Stomach smooth muscle (tissue), 2 donors: Measurements from ENCODE around the gene THBS4.

ENCODE experiments used
- H3K27ac ChIP-seq: one replicate; pipeline ENCODE4 v1.7.0; 2013; ENCODE audit warnings: mild to moderate bottlenecking, low read length, inconsistent platforms
- H3K27me3 ChIP-seq, 2 donors: one replicate each; pipeline ENCODE4 v1.7.0; 2013; ENCODE audit warnings: low read length in 2 of 2; ENCODE audit not compliant: insufficient read depth in 2 of 2, control insufficient read depth in 1 of 2
- H3K36me3 ChIP-seq, 2 donors: one replicate each; pipeline ENCODE4 v1.7.0; 2013; ENCODE audit warnings: low read length in 2 of 2; ENCODE audit not compliant: control insufficient read depth in 2 of 2, insufficient read depth in 2 of 2
- H3K4me1 ChIP-seq: one replicate; pipeline ENCODE4 v1.7.0; 2013; ENCODE audit warnings: low read length; ENCODE audit not compliant: control insufficient read depth, insufficient read depth
- H3K4me3 ChIP-seq, 2 donors: one replicate each; pipeline ENCODE4 v1.7.0; 2013; ENCODE audit warnings: low read length in 2 of 2
- H3K9ac ChIP-seq, 2 donors: one replicate each; pipeline ENCODE4 v1.7.0; 2013; ENCODE audit warnings: low read length in 2 of 2, mild to moderate bottlenecking in 1 of 2
- H3K9me3 ChIP-seq, 2 donors: one replicate each; pipeline ENCODE4 v1.7.0; 2013; ENCODE audit warnings: low read length in 2 of 2; ENCODE audit not compliant: control insufficient read depth in 2 of 2
- donor health status: healthy.
- donor health status: Pancreatic carcinoma.

Gene THBS4

DNA sequence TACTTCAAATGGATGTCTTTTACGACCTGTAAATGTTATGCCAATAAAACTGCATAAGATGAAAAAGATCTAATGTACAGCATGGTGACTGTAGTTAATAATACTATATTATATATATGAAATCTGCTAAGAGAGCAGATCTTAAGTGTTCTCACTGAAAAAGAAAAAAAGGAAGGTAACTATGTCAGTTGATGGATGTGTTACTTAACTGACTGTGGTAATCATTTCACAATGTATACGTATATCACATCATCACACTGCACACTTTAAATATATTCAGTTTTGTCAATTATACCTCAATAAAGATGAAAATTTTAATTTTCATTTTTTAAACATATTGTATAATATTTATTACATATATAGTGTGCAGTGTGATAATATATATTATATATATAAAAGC, 31.9 kb downstream of the THBS4 start:
- peaks cover 0 to 4% of the 10 kb centered on the region in 2 donors for H3K36me3 ChIP-seq

DNA sequence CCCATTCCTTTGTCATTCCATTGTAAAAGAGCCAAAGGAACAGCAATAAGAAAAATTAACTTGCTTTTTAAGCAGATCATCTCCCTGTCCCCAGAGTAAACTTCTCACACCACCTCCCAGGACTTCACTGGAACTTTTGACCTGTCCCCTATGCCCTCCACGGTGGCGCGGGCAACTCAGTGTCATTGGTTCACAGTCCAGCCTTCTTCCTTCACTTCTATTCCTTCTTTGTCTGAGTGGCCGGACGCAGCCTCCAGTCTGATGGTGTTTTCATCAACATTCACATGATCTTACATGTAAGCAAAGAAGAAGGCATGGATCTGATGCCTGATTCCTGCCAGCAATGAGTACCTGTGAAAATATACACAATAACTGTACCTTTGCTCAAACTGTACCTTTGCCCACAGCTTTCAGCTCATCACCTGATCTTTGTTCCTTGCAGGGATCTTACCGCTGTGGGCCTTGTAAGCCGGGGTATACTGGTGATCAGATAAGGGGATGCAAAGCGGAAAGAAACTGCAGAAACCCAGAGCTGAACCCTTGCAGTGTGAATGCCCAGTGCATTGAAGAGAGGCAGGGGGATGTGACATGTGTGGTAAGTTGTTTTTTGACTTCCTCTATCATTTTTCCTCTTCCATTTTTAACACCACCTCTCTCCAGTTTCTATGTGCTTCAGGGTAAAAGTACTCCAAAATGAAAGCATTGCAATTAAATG, 32.5 kb downstream of the THBS4 start:
- no peak overlapping the region for H3K4me3 ChIP-seq
- peaks cover 0 to 4% of the 10 kb centered on the region in 2 donors for H3K36me3 ChIP-seq
- H3K9ac ChIP-seq = no peak overlapping the region
- no peaks in the 10 kb centered on the region for H3K4me1 ChIP-seq
- no peak overlapping the region for H3K27ac ChIP-seq
- no peaks in the 10 kb centered on the region for H3K9me3 ChIP-seq
- no peaks in the 10 kb centered on the region for H3K27me3 ChIP-seq

More for the DNA sequence above, 31.9 kb downstream of the THBS4 start:
- no peak overlapping the region for H3K9ac ChIP-seq
- H3K9me3 ChIP-seq = no peaks in the 10 kb centered on the region
- H3K27me3 ChIP-seq = no peaks in the 10 kb centered on the region
- no peaks in the 10 kb centered on the region for H3K4me1 ChIP-seq
- no peak overlapping the region for H3K27ac ChIP-seq
- no peak overlapping the region for H3K4me3 ChIP-seq

DNA sequence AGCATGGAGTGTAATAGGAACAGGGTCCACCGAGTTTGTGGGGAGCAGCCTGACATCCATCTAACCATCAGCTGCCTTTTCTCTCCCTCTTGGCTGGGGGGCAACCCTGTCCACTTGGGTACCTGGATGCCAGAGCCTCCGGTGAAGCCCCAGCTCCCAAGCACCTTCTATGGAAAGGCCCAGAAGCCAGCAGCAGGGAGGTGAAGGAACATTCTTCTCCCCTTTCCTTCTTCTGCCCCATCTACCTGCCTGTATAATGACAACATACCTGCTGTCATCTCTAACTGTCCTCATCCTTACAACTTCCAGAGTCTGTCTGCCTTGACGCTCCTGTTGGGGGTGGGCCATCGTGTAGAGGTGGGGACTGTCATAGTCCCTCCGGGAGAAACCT, 33.1 kb downstream of the THBS4 start:
- no peak overlapping the region for H3K9ac ChIP-seq
- H3K27me3 ChIP-seq = no peaks in the 10 kb centered on the region
- no peaks in the 10 kb centered on the region for H3K4me1 ChIP-seq
- H3K4me3 ChIP-seq = no peak overlapping the region
- no peak overlapping the region for H3K27ac ChIP-seq
- peaks cover 0 to 4% of the 10 kb centered on the region in 2 donors for H3K36me3 ChIP-seq
- H3K9me3 ChIP-seq = no peaks in the 10 kb centered on the region

DNA sequence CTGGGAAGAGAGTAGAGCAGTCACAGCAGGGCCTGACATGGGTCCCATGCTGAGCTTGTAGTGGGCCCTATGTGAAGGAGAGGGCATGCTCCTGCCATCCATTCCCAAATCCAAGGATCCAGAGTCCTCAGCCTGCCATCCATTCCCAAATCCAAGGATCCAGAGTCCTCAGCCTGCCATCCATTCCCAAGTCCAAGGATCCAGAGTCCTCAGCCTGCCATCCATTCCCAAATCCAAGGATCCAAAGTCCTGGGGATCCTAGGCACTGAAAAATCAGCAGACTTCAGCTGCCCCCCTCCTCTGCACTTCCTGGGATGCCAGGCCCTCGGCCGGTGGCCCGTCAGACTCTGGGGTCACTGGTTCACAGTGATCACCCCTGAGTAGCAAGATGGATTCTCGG, 33.6 kb downstream of the THBS4 start:
- Histone ChIP-seq H3K9ac (no peak overlapping the region), H3K9me3 (no peaks in the 10 kb centered on the region), H3K4me1 (no peaks in the 10 kb centered on the region), H3K4me3 (no peak overlapping the region), H3K27me3 (no peaks in the 10 kb centered on the region), H3K27ac (no peak overlapping the region), H3K36me3 (peaks cover 0 to 4% of the 10 kb centered on the region in 2 donors)

DNA sequence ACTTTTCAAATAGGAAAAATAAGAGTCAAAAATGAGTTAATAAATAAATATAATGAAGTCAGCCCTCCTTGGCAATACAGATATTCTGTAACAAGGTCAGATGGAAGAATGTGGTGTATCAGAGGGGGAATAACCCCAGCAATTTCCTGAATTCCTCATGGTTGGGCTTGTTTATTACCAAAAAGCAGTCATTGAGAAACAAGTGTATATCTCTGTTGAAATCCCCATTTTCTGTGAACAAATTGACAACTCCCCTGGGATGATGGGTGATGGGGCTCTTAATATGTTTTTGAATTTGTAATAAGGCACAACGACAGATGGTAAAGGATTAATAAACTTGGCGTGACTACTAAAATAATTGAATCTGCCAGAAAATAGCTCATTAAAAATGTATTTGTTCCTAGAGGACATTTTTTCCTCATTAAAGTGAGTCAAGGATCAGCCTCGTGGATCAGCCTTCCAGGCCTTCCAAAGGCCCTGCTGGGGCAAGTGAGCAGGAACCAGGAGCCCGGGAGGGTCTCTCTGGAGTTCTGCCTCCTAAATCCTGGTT, 34.2 kb downstream of the THBS4 start:
- peaks cover 0 to 4% of the 10 kb centered on the region in 2 donors for H3K36me3 ChIP-seq
- H3K4me1 ChIP-seq = no peaks in the 10 kb centered on the region
- H3K9me3 ChIP-seq = no peaks in the 10 kb centered on the region
- H3K4me3 ChIP-seq = no peak overlapping the region
- no peaks in the 10 kb centered on the region for H3K27me3 ChIP-seq
- no peak overlapping the region for H3K9ac ChIP-seq
- no peak overlapping the region for H3K27ac ChIP-seq

DNA sequence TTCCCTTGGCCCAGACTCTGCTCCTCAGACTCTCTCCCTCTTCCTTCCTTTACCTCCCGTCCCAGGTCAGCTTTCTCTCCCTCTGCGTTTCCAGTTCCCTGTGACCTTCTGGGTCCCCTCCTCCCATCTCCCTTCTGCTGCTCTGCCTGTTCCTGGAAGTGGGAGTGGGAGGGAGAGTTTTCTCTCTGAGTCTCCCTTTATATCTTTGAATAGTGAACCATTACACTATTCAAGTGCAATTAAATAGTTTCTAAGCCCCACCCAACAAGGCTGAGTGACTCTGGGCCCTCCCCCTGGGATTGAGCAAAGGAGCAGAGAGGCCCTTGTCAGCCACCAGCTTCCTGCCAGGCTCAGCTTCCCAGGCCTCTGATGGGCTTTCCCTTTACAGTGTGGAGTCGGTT, 34.8 kb downstream of the THBS4 start:
- no peaks in the 10 kb centered on the region for H3K27me3 ChIP-seq
- no peak overlapping the region for H3K4me3 ChIP-seq
- H3K9me3 ChIP-seq = no peaks in the 10 kb centered on the region
- H3K4me1 ChIP-seq = no peaks in the 10 kb centered on the region
- H3K27ac ChIP-seq = no peak overlapping the region
- H3K36me3 ChIP-seq = peaks cover 0 to 4% of the 10 kb centered on the region in 2 donors
- no peak overlapping the region for H3K9ac ChIP-seq

DNA sequence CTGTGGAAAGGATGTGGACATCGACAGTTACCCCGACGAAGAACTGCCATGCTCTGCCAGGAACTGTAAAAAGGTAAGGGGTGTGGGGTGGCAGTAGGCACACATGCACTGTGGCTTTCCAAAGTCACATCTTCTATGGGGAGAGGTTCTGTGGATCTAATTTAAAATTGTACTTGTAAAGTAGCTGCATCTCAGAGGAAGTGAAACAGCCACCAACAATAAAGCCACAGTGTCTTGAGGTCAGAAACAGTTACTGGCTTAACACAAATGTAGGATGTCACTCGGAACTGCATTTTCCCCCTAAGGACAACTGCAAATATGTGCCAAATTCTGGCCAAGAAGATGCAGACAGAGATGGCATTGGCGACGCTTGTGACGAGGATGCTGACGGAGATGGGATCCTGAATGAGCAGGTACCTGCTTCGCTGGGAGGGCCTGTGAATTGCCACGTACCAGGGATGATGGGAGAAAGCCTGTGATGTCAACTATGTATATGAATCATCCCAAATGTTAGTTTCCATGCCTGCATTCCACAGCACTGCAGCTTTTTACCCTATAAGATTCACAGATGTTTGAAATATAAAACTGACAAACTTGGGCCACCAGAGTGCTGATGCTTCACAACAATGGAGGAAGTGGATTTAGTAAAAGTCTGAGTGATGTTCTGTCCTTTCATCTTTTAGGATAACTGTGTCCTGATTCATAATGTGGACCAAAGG, 35.3 kb downstream of the THBS4 start:
- H3K27ac ChIP-seq = no peak overlapping the region

DNA sequence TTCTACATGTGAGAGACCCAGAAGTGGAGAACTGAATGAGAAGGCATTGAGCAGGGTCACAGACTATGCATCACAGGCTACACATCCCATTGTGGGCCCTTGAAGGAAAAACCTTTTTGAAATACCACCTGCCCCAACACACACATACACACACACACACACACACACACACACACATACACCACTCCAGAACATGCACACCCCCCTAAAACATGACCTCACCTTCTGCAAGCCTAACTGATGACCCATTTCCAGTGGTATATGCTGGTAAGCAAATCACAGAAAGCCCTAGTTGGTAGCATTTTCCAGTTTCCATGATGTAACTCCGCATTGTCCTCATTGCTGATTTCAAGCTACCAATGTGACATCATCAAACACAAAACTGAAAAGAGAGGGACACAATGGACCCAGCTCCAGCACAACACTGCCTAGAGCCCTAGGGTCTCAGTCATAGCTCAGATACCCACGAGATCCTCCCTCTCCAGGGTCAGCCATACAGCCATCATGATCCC, 36.4 kb downstream of the THBS4 start:
- Histone ChIP-seq H3K27me3 (no peaks in the 10 kb centered on the region), H3K36me3 (peaks cover 0 to 4% of the 10 kb centered on the region in 2 donors), H3K4me1 (no peaks in the 10 kb centered on the region), H3K9me3 (no peaks in the 10 kb centered on the region), H3K9ac (no peak overlapping the region), H3K27ac (no peak overlapping the region), H3K4me3 (no peak overlapping the region)

More for the DNA sequence above, 35.3 kb downstream of the THBS4 start:
- Histone ChIP-seq H3K9me3 (no peaks in the 10 kb centered on the region), H3K9ac (no peak overlapping the region), H3K27me3 (no peaks in the 10 kb centered on the region), H3K4me1 (no peaks in the 10 kb centered on the region), H3K36me3 (peaks cover 0 to 4% of the 10 kb centered on the region in 2 donors), H3K4me3 (no peak overlapping the region)

DNA sequence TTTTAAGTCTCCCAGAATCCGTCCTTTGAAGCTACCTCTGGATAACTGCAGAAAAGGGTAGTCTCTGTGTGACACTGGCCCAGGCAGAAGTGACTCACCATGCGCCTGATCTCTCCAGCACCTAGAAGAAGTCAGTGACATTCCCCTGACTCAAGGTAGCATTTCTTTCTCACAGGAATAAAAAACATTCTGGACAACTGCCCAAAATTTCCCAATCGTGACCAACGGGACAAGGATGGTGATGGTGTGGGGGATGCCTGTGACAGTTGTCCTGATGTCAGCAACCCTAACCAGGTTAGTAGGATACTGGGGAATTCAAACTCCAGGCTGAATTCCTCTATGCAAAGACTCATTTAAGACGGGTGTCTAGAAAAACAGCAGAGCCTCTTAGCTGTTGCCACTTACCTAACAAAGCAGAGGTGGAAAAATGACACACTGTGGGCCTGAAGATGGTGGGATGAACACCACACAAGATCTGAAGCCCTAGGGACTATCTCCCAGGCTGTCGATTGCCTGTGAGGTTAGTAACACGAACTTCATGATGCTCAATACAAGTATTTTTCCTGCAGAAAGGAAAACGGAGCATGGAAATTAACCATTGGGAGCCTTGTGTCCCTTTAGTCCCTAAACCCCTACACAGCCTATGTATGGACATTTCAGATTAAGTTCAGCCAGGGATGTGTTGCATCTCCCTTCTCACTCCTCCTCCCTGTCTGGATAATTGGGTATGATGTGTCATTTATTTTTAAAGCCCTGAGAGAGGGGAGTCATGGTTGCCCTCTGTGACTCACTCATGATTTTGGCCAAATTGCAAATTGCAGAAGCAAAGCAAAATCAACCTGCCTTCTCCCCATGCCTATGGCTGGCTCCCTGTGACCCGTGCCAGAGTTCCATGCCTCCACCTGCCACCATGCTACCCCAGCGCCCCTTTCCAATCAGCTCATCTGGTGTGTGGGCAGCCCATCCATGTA, 37.2 kb downstream of the THBS4 start:
- Histone ChIP-seq H3K4me3 (no peak overlapping the region), H3K27me3 (no peaks in the 10 kb centered on the region), H3K9ac (no peak overlapping the region), H3K27ac (no peak overlapping the region), H3K9me3 (no peaks in the 10 kb centered on the region), H3K4me1 (no peaks in the 10 kb centered on the region), H3K36me3 (peaks cover 0 to 4% of the 10 kb centered on the region in 2 donors)
